Stomach (tissue), 9 donors: Measurements from ENCODE around the gene SSBP3. TPM values are rescaled to one million over a fixed set of nuclear protein-coding genes. Genes with fewer than 3 reads are reported as not detected.

Experiments
- DNase-seq, 2 donors: peaks; one replicate each; pipeline versions ENCODE4 v3.0.0 to v3.0.0-alpha.2; 2013 to 2019
- H3K27ac ChIP-seq, 5 donors: fragments of 200-600 bp in 4 of 5; sonication (generic) in 4 of 5; one replicate each; pipeline ENCODE4 v1.5.1; 2013 to 2019; ENCODE audit warnings: mild to moderate bottlenecking in 1 of 5, moderate library complexity in 1 of 5
- H3K27me3 ChIP-seq, 3 donors: fragments of 200-600 bp; sonication (generic); one replicate each; pipeline ENCODE4 v1.5.1; 2017 to 2019; ENCODE audit warnings: mixed run types in 1 of 3
- H3K36me3 ChIP-seq, 4 donors: fragments of 200-600 bp; sonication (generic); 1 replicate in 3 of 4; 2 replicates in 1 of 4; pipeline ENCODE4 v1.5.1; 2016 to 2019
- H3K4me1 ChIP-seq, 4 donors: fragments of 200-600 bp; sonication (generic); one replicate each; pipeline ENCODE4 v1.5.1; 2016 to 2019
- H3K4me3 ChIP-seq, 4 donors: fragments of 200-600 bp; sonication (generic) in 3 of 4; one replicate each; pipeline ENCODE4 v1.5.1; 2016 to 2019; ENCODE audit warnings: mild to moderate bottlenecking in 1 of 4
- H3K9me3 ChIP-seq, 4 donors: fragments of 200-600 bp; sonication (generic); one replicate each; pipeline ENCODE4 v1.5.1; 2016 to 2019
- EP300 ChIP-seq: sonication (generic); formaldehyde crosslinking; IDR thresholded peaks from one replicate; pipeline ENCODE4 v1.6.1; 2017; ENCODE audit warnings: antibody characterized with exemption
- POLR2A ChIP-seq, 4 donors: fragments of 450-650 bp; IDR thresholded peaks; one replicate each; pipeline ENCODE4 v1.6.1; 2016; ENCODE audit warnings: antibody characterized with exemption in 4 of 4, control low read depth in 2 of 4, mild to moderate bottlenecking in 1 of 4, moderate library complexity in 1 of 4
- POLR2AphosphoS5 ChIP-seq, 3 donors: sonication (generic); formaldehyde crosslinking; IDR thresholded peaks; one replicate each; pipeline ENCODE4 v1.6.1; 2016; ENCODE audit warnings: antibody characterized with exemption in 3 of 3
- WGBS, 5 donors: extraction: QIAGEN DNeasy Blood & Tissue Kit in 3 of 5; methylation state at CpG; one replicate each; pipeline versions ENCODE4 v1.1.5 to v1.1.7; 2013 to 2018; 5-methylcytosine and 5-hydroxymethylcytosine counted together
- intact Hi-C: fragments of 100-400 bp; cut with DNase I; formaldehyde crosslinking; loops from one replicate; pipeline ENCODE4 v1.15.1; 2023; ENCODE audit warnings: low total_unique reads
- polyA plus RNA-seq, 3 donors: library from polyadenylated mRNA; stranded (reverse); fragments of 200-250 nt; gene quantifications; one replicate each; pipeline ENCODE4 v1.2.3, GENCODE V29; 2013
- total RNA-seq, 5 donors: library from RNA; depleted of rRNA; stranded (reverse); fragments of >200 nt; gene quantifications; one replicate each; pipeline versions ENCODE4 v1.1.0 to v1.2.3, GENCODE V29; 2014 to 2016
- TF ChIP-seq, protein P1 (sequence below), 7 experiments: fragments of 450-650 bp in 4 of 7; fragments of 200-600 bp in 3 of 7; sonication (generic) in 3 of 7; IDR thresholded peaks; one replicate each; pipeline ENCODE4 v1.5.1; 2016 to 2019; ENCODE audit warnings: antibody characterized with exemption in 7 of 7, control low read depth in 2 of 7, mild to moderate bottlenecking in 1 of 7
- donor health status: healthy with polysubstance abuse.
- donor health status: Bipolar disorder and iron deficiency.
- donor health status: healthy.

SSBP3 gene
- total and polyA plus RNA-seq, 8 donors = 4.3 to 100 (median 38.1) TPM

DNA sequence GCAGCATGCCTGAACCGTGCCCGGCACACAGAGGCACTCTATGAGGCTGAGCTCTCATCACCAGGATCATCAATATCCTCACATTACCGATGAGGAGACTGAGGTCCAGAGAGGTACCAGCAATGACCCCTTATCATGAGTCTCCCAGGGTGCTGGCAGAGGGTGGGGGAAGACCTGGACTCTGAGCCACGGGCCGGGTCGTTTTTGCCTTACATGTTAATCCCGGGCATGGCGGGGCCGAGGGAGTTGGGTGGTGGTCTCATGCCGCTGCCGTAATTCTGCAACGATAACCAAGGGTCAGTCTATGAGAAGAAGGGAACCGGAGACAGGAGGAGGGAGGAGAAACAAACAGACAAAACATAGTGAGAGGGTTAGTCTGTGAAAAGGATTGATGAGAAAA is 163.2 kb downstream of the SSBP3 start:
- WGBS, 5 donors = 89 to 97% (median 93%) methylated on average over 13 of the region's 13 CpGs
- Histone ChIP-seq H3K4me1 (peaks cover 0 to 24% (median 12%) of the 10 kb centered on the region in 4 donors), H3K27ac (no peak overlapping the region), H3K27me3 (no peaks in the 10 kb centered on the region), H3K9me3 (no peaks in the 10 kb centered on the region), H3K4me3 (no peak overlapping the region), H3K36me3 (peaks cover 55 to 98% (median 92%) of the 10 kb centered on the region in 4 donors)
- intact Hi-C loops = no loop called here
- TF ChIP-seq, protein P1, sequence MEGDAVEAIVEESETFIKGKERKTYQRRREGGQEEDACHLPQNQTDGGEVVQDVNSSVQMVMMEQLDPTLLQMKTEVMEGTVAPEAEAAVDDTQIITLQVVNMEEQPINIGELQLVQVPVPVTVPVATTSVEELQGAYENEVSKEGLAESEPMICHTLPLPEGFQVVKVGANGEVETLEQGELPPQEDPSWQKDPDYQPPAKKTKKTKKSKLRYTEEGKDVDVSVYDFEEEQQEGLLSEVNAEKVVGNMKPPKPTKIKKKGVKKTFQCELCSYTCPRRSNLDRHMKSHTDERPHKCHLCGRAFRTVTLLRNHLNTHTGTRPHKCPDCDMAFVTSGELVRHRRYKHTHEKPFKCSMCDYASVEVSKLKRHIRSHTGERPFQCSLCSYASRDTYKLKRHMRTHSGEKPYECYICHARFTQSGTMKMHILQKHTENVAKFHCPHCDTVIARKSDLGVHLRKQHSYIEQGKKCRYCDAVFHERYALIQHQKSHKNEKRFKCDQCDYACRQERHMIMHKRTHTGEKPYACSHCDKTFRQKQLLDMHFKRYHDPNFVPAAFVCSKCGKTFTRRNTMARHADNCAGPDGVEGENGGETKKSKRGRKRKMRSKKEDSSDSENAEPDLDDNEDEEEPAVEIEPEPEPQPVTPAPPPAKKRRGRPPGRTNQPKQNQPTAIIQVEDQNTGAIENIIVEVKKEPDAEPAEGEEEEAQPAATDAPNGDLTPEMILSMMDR (IDR thresholded peaks at IDR 0.05) = no peak
- no peak for TF ChIP-seq POLR2A (IDR thresholded peaks at IDR 0.05)
- no peak for TF ChIP-seq EP300
- TF ChIP-seq POLR2AphosphoS5 (IDR thresholded peaks at IDR 0.05) = no peak
- no peak for DNase-seq

GRCh38 chr1:54241364-54241763 is 164.8 kb downstream of the SSBP3 start:
- TF ChIP-seq POLR2A (IDR thresholded peaks at IDR 0.05) (no peak), EP300 (no peak), POLR2AphosphoS5 (IDR thresholded peaks at IDR 0.05) (no peak)
- TF ChIP-seq, protein P1 (IDR thresholded peaks at IDR 0.05) = no peak
- intact Hi-C loops = no loop called here
- Histone ChIP-seq H3K27ac (no peak overlapping the region), H3K4me1 (peaks cover 0 to 24% (median 9%) of the 10 kb centered on the region in 4 donors), H3K4me3 (no peak overlapping the region), H3K9me3 (no peaks in the 10 kb centered on the region), H3K36me3 (peaks cover 70 to 98% (median 92%) of the 10 kb centered on the region in 4 donors), H3K27me3 (no peaks in the 10 kb centered on the region)
- no peak for DNase-seq
- WGBS, 5 donors = 79 to 88% (median 81%) methylated on average over 6 of the region's 6 CpGs

DNA sequence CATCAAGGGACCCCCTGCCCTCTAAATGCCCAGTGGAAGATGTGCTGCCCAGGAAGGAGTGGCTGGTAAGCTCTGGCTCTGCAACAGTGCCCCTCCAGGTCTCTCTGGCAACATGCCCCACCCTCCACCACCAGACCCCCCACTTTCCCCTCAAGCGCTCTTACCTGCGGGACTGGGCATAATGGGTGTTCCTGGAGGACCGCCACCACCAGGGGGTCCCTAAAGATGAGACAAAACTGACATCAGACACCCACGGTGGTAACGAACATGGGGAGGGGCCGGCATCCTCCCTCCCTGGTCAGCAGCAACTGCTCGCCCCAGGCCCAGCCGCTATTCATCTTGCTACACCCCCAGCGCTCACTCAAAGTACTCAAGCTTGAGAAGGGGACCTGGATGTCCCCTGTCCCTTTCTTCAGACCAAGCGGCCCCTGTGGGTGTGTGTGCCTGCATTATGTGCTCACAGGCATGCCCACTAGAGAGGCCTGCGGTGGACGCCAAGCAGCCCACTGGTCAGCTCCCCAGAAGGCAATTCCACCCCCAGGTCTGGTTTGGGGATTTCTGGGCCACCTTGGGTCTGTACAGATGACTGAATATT is 165.4 kb downstream of the SSBP3 start:
- TF ChIP-seq POLR2AphosphoS5 (IDR thresholded peaks at IDR 0.05) (no peak), POLR2A (IDR thresholded peaks at IDR 0.05) (no peak), EP300 (no peak)
- TF ChIP-seq, protein P1 (IDR thresholded peaks at IDR 0.05) = no peak
- 94 to 97% (median 96%) methylated on average over 10 to 12 of the region's 12 CpGs for WGBS, 5 donors
- DNase-seq = no peak
- H3K27me3 ChIP-seq = no peaks in the 10 kb centered on the region
- peaks cover 0 to 20% (median 6%) of the 10 kb centered on the region in 4 donors for H3K4me1 ChIP-seq
- no peaks in the 10 kb centered on the region for H3K9me3 ChIP-seq
- H3K4me3 ChIP-seq = no peak overlapping the region
- H3K36me3 ChIP-seq = peaks cover 67 to 98% (median 92%) of the 10 kb centered on the region in 4 donors
- intact Hi-C loops = no loop called here
- H3K27ac ChIP-seq = peak overlapping the region in 1 of 5 donors; percentile 0

GRCh38 chr1:54239631-54240031 is 166.6 kb downstream of the SSBP3 start:
- TF ChIP-seq EP300 (no peak), POLR2A (IDR thresholded peaks at IDR 0.05) (no peak), POLR2AphosphoS5 (IDR thresholded peaks at IDR 0.05) (no peak)
- TF ChIP-seq, protein P1 (IDR thresholded peaks at IDR 0.05) = no peak
- 78 to 89% (median 81%) methylated on average over 6 to 10 of the region's 10 CpGs for WGBS, 5 donors
- Histone ChIP-seq H3K36me3 (peaks cover 66 to 94% (median 92%) of the 10 kb centered on the region in 4 donors), H3K4me1 (peaks cover 0 to 13% (median 0%) of the 10 kb centered on the region in 4 donors), H3K27me3 (no peaks in the 10 kb centered on the region), H3K9me3 (no peaks in the 10 kb centered on the region), H3K27ac (no peak overlapping the region), H3K4me3 (no peak overlapping the region)
- intact Hi-C loops = no loop called here
- no peak for DNase-seq
